CD4-positive, CD25-positive, alpha-beta regulatory T cell (primary cell): ENCODE measurements around the gene CEBPB. TPM values are rescaled to one million over a fixed set of nuclear protein-coding genes. Genes with fewer than 3 reads are reported as not detected.
"Not testable (repeated sequence)": the region's sequence is repeated elsewhere in the genome, so short reads cannot be mapped to it uniquely, and the experiment has no call there.

Experiments
- ATAC-seq, 2 donors: fragments of 150-1000 bp; cut with Tn5 transposase; one replicate each; pipeline ENCODE4 v1.10.0; 2021; ENCODE audit warnings: low read depth in 2 of 2, moderate number of reproducible peaks in 2 of 2, moderate library complexity in 1 of 2
- DNase-seq, 3 donors: peaks; one replicate each; pipeline versions ENCODE4 v3.0.0 to v3.0.0-alpha.2; 2012 to 2022; ENCODE audit warnings: mixed read lengths in 1 of 3
- H3K27ac ChIP-seq: one replicate; pipeline ENCODE4 v1.7.0; 2013; ENCODE audit warnings: mild to moderate bottlenecking, low read length; ENCODE audit not compliant: insufficient read depth, poor library complexity, severe bottlenecking
- H3K27me3 ChIP-seq: one replicate; pipeline ENCODE4 v1.7.0; 2013; ENCODE audit warnings: low read length; ENCODE audit not compliant: control insufficient read depth, insufficient read depth
- H3K36me3 ChIP-seq: one replicate; pipeline ENCODE4 v1.7.0; 2013; ENCODE audit warnings: mild to moderate bottlenecking, low read length, moderate library complexity; ENCODE audit not compliant: control insufficient read depth, insufficient read depth
- H3K4me1 ChIP-seq: 2 replicates; pipeline ENCODE4 v1.7.0; 2013; ENCODE audit warnings: mild to moderate bottlenecking, low read length; ENCODE audit not compliant: insufficient read depth, control insufficient read depth, poor library complexity, severe bottlenecking
- H3K4me3 ChIP-seq: one replicate; pipeline ENCODE4 v1.7.0; 2013; ENCODE audit warnings: low read depth, mild to moderate bottlenecking, low read length, moderate library complexity
- H3K9me3 ChIP-seq, 2 experiments: 1 replicate in 1 of 2; 2 replicates in 1 of 2; pipeline ENCODE4 v1.7.0; 2013; ENCODE audit warnings: low read length in 2 of 2, mild to moderate bottlenecking in 1 of 2, moderate library complexity in 1 of 2; ENCODE audit not compliant: control insufficient read depth in 2 of 2
- H3K27ac Mint-ChIP-seq, 3 donors: one replicate each; pipeline ENCODE4 v1.8.0; 2020 to 2022; ENCODE audit warnings: mild to moderate bottlenecking in 3 of 3, mixed read lengths in 3 of 3, moderate library complexity in 2 of 3
- H3K27me3 Mint-ChIP-seq: one replicate; pipeline ENCODE4 v1.8.0; 2022; ENCODE audit warnings: mild to moderate bottlenecking, mixed read lengths
- H3K36me3 Mint-ChIP-seq: one replicate; pipeline ENCODE4 v1.8.0; 2020; ENCODE audit warnings: mixed read lengths
- H3K4me1 Mint-ChIP-seq, 4 donors: one replicate each; pipeline ENCODE4 v1.8.0; 2020 to 2022; ENCODE audit warnings: mixed read lengths in 4 of 4, mild to moderate bottlenecking in 1 of 4
- H3K4me3 Mint-ChIP-seq, 4 donors: one replicate each; pipeline ENCODE4 v1.8.0; 2020 to 2022; ENCODE audit warnings: mild to moderate bottlenecking in 4 of 4, mixed read lengths in 4 of 4, moderate library complexity in 3 of 4
- H3K9me3 Mint-ChIP-seq, 7 donors: one replicate each; pipeline ENCODE4 v1.8.0; 2020 to 2022; ENCODE audit warnings: mixed read lengths in 7 of 7, mild to moderate bottlenecking in 3 of 7, moderate library complexity in 2 of 7
- polyA plus RNA-seq, 4 donors: library from polyadenylated mRNA; unstranded; fragments of 300-500 nt; fragmentation: Illumina TruSeq; gene quantifications; one replicate each; pipeline ENCODE4 v1.2.3, GENCODE V29; 2021
- total RNA-seq: library from RNA; stranded (reverse); gene quantifications from one replicate; pipeline ENCODE4 v1.2.3, GENCODE V29; 2022

Gene CEBPB
- total and polyA plus RNA-seq, 5 donors from 2014 or later: 12.3 to 17.3 (median 12.7) TPM

DNA sequence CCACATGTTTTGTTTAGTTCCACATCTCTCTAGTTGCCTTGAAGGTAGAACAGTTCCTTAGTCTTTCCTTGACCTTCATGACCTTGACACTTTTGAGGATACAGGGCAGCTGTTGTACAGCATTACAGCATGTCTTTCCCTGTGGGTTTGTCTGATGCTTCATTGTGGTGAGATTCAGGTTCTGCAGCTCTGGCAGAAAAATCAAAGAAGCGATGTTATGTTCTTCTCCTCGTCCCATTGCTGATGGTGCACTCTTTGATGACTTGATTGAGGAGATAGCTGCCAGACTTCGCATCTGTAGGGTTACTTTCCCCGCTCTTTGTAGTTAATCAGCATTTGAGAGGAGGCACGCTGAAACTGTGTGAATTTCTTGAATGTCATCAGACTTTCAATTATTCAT is 12.0 kb downstream of the CEBPB start:
- H3K27ac ChIP-seq: no peak overlapping the region
- peaks cover 6% of the 10 kb centered on the region for H3K36me3 Mint-ChIP-seq
- DNase-seq: no peak
- peaks cover 3% of the 10 kb centered on the region for H3K27me3 ChIP-seq
- no peak overlapping the region for H3K4me3 ChIP-seq
- H3K4me3 Mint-ChIP-seq: no peak overlapping the region
- H3K9me3 ChIP-seq: peaks cover 4 to 5% of the 10 kb centered on the region in 2 experiments
- peaks cover 0 to 4% (median 1%) of the 10 kb centered on the region in 4 donors for H3K4me1 Mint-ChIP-seq
- H3K27ac Mint-ChIP-seq: no peak overlapping the region
- H3K36me3 ChIP-seq: no peaks in the 10 kb centered on the region
- peaks cover 0 to 10% (median 1%) of the 10 kb centered on the region in 7 donors for H3K9me3 Mint-ChIP-seq
- H3K27me3 Mint-ChIP-seq: peaks cover 8% of the 10 kb centered on the region
- ATAC-seq: no peak
- H3K4me1 ChIP-seq: no peaks in the 10 kb centered on the region

- Mint-ChIP-seq H3K27me3 (peaks cover 10% of the 10 kb centered on the region), H3K27ac (no peak overlapping the region), H3K4me1 (peaks cover 0 to 4% (median 1%) of the 10 kb centered on the region in 4 donors), H3K9me3 (peaks cover 0 to 10% (median 1%) of the 10 kb centered on the region in 7 donors), H3K36me3 (peaks cover 6% of the 10 kb centered on the region), H3K4me3 (no peak overlapping the region)
- Histone ChIP-seq H3K4me3 (no peak overlapping the region), H3K4me1 (no peaks in the 10 kb centered on the region), H3K9me3 (peaks cover 4 to 5% of the 10 kb centered on the region in 2 experiments), H3K27ac (no peak overlapping the region), H3K27me3 (peaks cover 3% of the 10 kb centered on the region), H3K36me3 (no peaks in the 10 kb centered on the region)
- ATAC-seq (no peak), DNase-seq (no peak)
Observed at GRCh38 chr20:50203951-50204937, 13.6 kb downstream of the CEBPB start.

- H3K36me3 Mint-ChIP-seq: no peaks in the 10 kb centered on the region
- Histone ChIP-seq H3K4me3 (no peak overlapping the region), H3K27ac (no peak overlapping the region), H3K9me3 (peaks cover 4 to 5% of the 10 kb centered on the region in 2 experiments), H3K27me3 (peaks cover 3% of the 10 kb centered on the region), H3K4me1 (no peaks in the 10 kb centered on the region), H3K36me3 (no peaks in the 10 kb centered on the region)
- H3K9me3 Mint-ChIP-seq: peaks cover 0 to 10% (median 1%) of the 10 kb centered on the region in 7 donors
- no peak overlapping the region for H3K4me3 Mint-ChIP-seq
- ATAC-seq (no peak), DNase-seq (no peak)
- peaks cover 0 to 10% (median 2%) of the 10 kb centered on the region in 4 donors for H3K4me1 Mint-ChIP-seq
- H3K27me3 Mint-ChIP-seq: peaks cover 10% of the 10 kb centered on the region
- no peak overlapping the region for H3K27ac Mint-ChIP-seq
Observed at GRCh38 chr20:50207026-50207425, 16.4 kb downstream of the CEBPB start.

DNA sequence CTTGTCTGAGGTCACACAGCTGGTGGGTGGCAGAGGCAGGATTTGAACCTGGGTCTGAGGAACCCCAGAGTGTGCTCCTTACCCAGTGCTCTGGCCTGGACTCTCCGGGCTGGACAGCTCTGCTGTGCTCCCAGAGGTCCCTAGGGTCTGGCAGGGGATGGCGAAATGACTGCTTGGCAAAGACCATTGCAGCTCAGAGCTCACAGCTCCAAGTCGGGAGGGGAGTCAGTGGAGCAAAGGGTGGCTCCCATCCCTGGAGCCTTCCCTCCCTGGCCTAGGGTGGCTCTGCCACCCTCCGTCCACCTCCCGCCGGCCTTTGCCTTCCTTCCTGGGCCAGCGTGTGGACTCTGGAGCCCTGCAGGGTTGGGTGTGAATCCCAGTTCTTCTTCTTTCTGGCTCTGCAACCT is 17.5 kb downstream of the CEBPB start:
- Mint-ChIP-seq H3K27ac (no peak overlapping the region), H3K4me1 (peaks cover 0 to 7% (median 2%) of the 10 kb centered on the region in 4 donors)

GRCh38 chr20:50208815-50209214 is 18.2 kb downstream of the CEBPB start:
- not testable (repeated sequence) for H3K4me3 Mint-ChIP-seq, H3K4me1 ChIP-seq, H3K27me3 Mint-ChIP-seq, H3K27ac ChIP-seq, DNase-seq, H3K27ac Mint-ChIP-seq, H3K9me3 ChIP-seq, H3K36me3 ChIP-seq, ATAC-seq, H3K36me3 Mint-ChIP-seq, H3K4me1 Mint-ChIP-seq, H3K27me3 ChIP-seq, H3K9me3 Mint-ChIP-seq, H3K4me3 ChIP-seq

More for the DNA sequence above, 17.5 kb downstream of the CEBPB start:
- ATAC-seq (no peak), DNase-seq (no peak)
- H3K36me3 Mint-ChIP-seq: no peaks in the 10 kb centered on the region
- H3K4me3 Mint-ChIP-seq: no peak overlapping the region
- H3K27ac ChIP-seq: no peak overlapping the region
- H3K4me1 ChIP-seq: no peaks in the 10 kb centered on the region
- H3K27me3 ChIP-seq: peaks cover 3% of the 10 kb centered on the region
- H3K4me3 ChIP-seq: no peak overlapping the region
- peaks cover 4 to 5% of the 10 kb centered on the region in 2 experiments for H3K9me3 ChIP-seq
- H3K9me3 Mint-ChIP-seq: peaks cover 0 to 10% (median 1%) of the 10 kb centered on the region in 7 donors
- H3K27me3 Mint-ChIP-seq: peaks cover 10% of the 10 kb centered on the region
- H3K36me3 ChIP-seq: no peaks in the 10 kb centered on the region

DNA sequence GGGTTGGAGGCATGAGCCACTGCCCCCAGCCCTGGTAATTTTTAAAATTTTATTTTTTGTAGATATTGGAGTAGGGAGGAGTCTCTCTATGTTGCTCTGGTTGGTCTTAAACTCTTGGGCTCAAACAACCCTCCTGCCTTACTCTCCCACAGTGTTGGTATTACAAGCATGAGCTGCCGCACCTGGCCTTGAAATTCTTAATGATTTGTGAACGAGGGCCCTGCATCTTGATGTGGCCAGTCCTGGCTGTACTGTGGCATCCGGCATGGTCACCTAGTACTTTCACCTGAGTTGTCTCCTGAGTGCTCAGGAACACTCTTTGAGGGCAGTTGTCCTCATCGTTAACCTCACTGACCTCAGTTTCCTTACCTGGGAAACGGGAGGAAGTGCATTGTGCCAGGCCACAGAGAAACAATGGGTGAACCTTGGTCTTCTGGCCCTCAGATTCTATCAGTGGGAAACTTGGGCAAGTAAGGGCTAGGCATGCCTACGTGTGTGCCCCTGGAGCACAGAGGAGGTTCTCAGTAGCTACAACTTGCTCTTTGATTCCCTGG is 19.5 kb downstream of the CEBPB start:
- Histone ChIP-seq H3K9me3 (no peaks in the 10 kb centered on the region), H3K27me3 (no peaks in the 10 kb centered on the region), H3K4me3 (no peak overlapping the region), H3K4me1 (no peaks in the 10 kb centered on the region), H3K36me3 (no peaks in the 10 kb centered on the region), H3K27ac (no peak overlapping the region)
- DNase-seq (no peak), ATAC-seq (no peak)
- H3K4me3 Mint-ChIP-seq: no peak overlapping the region
- H3K27me3 Mint-ChIP-seq: peaks cover 10% of the 10 kb centered on the region
- H3K4me1 Mint-ChIP-seq: peaks cover 0 to 7% (median 2%) of the 10 kb centered on the region in 4 donors
- no peaks in the 10 kb centered on the region for H3K36me3 Mint-ChIP-seq
- no peak overlapping the region for H3K27ac Mint-ChIP-seq
- peaks cover 0 to 1% (median 0%) of the 10 kb centered on the region in 7 donors for H3K9me3 Mint-ChIP-seq

DNA sequence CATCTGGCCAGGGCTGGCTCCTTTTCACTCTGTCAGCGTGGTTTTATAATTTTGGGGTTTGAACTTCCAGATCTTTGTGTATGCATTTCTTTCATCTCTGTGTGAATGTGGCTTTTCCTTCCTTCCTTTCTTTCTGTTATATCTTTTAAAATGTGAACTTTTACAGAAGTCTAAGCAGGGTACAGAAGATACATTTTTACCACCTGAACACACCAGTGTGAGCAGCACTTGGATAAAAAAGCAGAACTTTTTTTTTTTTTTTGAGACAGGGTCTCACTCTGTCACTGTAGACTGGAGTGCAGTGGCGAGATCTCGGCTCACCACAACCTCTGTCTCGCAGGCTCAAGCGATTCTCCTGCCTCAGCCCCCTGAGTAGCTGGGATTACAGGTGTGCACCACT is 20.5 kb downstream of the CEBPB start:
- ATAC-seq: no peak
- no peak for DNase-seq
- Histone ChIP-seq H3K4me1 (no peaks in the 10 kb centered on the region), H3K4me3 (no peak overlapping the region), H3K9me3 (no peaks in the 10 kb centered on the region), H3K27me3 (no peaks in the 10 kb centered on the region), H3K36me3 (no peaks in the 10 kb centered on the region), H3K27ac (no peak overlapping the region)
- Mint-ChIP-seq H3K4me1 (peaks cover 0 to 7% (median 2%) of the 10 kb centered on the region in 4 donors), H3K36me3 (no peaks in the 10 kb centered on the region), H3K27me3 (peaks cover 10% of the 10 kb centered on the region), H3K27ac (no peak overlapping the region), H3K9me3 (peaks cover 0 to 1% (median 0%) of the 10 kb centered on the region in 7 donors), H3K4me3 (no peak overlapping the region)
